HPDE6-E6E7 (cell line): ENCODE results near the gene JAKMIP2.
"Not testable (repeated sequence)": the region's sequence is repeated elsewhere in the genome, so short reads cannot be mapped to it uniquely, and the experiment has no call there.

Experiments
- DNase-seq: peaks from one replicate; pipeline ENCODE4 v3.0.0; 2011; ENCODE audit warnings: missing footprints; ENCODE audit errors: extremely low spot score

JAKMIP2 gene

GRCh38 chr5:147611483-147611882, 171.0 kb downstream of the JAKMIP2 start:
- no peak for DNase-seq

DNA sequence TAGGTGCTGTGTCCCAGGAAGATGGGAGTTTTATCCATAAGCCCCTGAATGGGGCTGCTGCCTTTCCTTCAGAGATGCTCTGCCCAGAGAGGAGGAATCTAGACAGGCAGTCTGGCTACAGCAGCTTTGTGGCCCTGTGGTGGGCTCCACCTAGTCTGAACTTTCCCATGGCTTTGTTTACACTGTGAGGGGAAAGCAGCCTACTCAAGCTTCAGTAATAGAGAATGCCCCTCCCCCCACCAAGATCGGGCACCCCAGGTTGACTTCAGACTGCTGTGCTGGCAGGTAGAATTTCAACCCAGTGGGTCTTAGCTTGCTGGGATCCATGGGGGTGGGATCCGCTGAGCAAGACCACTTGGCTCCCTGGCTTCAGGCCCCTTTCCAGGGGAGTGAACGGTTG, 171.7 kb downstream of the JAKMIP2 start:
- no peak for DNase-seq

DNA sequence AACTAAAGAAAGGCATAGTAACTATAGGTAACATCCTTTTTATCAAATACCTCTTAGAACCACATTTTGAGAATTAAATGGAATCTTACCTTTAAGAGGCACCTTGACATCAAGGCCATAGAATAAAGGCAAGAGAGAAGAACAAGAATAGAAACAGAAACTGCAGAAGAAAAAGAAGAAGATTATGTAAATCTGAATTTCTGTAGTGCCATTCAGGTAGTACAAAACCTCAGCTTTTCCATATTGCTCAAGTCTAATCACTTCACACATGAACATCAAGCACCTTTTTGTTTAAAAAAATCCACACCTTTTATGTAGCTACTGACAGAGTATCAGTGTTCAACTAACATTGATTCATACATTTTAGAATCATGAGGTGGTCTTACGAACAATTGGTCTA, 180.9 kb downstream of the JAKMIP2 start:
- DNase-seq, result no peak

- DNase-seq, result no peak
These were observed 191.4 kb downstream of the JAKMIP2 start for GRCh38 chr5:147591120-147591519.

DNA sequence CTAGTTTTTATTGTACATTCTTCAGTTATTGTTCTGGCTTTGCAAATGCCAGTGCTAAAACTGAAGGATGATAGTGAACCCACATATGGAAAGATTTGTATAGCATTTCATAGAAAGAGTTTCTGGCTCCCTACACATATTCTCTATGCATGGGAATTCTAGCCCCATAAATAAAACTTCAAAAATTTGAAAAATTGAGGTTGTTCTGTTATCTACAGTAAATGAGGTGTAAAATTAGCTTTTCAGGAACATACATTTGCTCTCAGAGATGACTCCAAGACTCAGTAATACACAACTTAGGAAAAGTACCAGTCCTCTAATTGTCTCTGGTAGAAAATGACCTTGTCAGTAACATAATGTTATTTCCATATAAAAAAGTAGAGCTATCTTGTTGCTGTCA, 192.4 kb downstream of the JAKMIP2 start:
- no peak for DNase-seq

GRCh38 chr5:147586832-147587231, 195.7 kb downstream of the JAKMIP2 start:
- DNase-seq, result no peak

DNA sequence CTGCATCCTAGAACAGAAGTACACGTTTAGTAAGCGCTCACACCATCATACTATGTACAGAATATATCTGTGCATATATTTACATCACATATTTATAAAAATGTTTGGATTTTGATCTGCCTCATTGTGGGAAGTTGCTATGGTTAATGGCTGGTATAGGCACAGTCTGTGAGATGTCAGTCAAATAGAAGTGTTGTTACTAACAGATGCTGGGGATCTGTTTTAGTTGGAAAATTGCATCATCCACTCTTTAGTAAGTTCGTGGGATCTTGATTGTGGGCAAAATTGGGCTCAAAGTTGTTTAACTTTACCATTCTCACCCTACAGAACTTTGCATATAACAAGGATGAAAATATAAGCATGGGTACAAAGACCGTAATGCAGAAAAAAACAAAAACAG, 196.3 kb downstream of the JAKMIP2 start:
- no peak for DNase-seq

DNA sequence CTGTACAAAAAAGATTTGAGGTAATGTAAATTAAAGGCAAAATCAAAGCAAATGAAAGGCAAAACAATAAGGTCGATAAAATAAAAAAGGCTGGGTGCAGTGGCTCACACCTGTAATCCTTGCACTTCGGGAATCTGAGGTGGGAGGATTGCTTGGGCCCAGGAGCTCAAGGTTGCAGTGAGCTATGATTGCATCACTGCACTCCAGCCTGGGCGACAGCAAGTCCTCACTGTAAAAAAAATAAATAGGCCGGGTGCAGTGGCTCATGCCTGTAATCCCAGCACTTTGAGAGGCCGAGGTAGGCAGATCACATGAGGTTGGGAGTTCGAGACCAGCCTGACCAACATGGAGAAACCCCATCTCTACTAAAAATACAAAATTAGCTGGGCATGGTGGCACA, 200.3 kb downstream of the JAKMIP2 start:
- DNase-seq, result not testable (repeated sequence)

DNA sequence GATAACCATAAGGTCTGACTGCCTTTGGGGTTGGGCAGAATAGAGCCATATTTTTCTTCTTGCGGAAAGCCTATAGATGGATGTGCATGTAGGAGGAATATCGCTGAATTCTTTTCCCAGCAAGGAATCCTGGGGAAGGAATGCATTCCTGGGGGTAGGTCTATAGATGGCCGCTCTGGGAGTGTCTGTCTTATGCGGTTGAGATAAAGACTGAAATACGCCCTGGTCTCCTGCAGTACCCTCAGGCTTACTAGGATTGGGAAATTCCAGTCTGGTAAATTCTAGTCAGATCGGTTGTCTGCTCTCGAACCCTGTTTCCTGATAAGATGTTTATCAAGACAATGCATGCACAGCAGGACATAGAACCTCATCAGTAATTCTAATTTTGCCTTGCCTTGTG, 202.1 kb downstream of the JAKMIP2 start:
- not testable (repeated sequence) for DNase-seq

- DNase-seq, result peak; percentile 26
These were observed 204.1 kb downstream of the JAKMIP2 start for GRCh38 chr5:147578228-147579024.

GRCh38 chr5:147576646-147577535, 205.6 kb downstream of the JAKMIP2 start:
- DNase-seq, result peak; percentile 13

GRCh38 chr5:147575598-147575997, 206.9 kb downstream of the JAKMIP2 start:
- no peak for DNase-seq

DNA sequence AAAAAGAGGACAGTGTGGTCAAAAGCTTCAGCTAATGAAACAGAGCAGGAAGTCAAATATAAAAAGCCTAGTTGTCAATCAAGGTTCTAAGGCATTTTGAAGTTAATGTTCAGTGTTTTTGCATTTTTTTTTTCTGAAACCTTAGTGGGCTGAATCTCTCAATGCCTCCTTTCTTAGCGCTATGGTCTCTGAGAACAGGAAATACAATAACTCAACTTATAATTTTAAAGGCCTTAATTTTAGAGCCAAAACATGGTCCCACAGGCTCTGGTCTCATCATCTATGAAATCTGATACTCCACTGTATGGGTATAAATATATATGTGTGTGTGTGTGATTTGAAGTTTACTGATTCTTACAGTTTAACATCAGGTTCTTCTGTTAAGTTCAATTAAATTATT, 209.3 kb downstream of the JAKMIP2 start:
- no peak for DNase-seq

- no peak for DNase-seq
These were observed 213.7 kb downstream of the JAKMIP2 start for GRCh38 chr5:147568710-147569406.

- DNase-seq, result no peak
These were observed 214.5 kb downstream of the JAKMIP2 start for GRCh38 chr5:147567917-147568598.

DNA sequence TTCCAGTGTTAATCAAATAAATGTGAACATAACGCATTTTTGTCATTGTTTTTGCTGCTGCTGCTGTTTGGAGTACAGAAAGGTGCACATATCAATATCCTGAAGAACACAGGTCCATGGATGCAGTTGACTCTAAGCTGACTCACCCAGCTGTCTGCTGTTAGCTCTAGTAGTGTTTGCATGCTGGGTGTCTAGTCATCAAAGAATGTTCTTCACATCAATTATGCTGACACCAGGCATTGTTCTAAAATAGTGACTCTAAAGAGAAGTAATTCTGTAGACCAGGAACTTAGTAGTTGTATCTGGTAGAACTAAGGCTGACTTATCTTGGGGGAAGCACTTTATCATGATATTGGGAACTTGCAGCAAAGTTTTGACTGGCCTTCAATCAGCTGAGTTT, 217.0 kb downstream of the JAKMIP2 start:
- DNase-seq, result peak; percentile 43

DNA sequence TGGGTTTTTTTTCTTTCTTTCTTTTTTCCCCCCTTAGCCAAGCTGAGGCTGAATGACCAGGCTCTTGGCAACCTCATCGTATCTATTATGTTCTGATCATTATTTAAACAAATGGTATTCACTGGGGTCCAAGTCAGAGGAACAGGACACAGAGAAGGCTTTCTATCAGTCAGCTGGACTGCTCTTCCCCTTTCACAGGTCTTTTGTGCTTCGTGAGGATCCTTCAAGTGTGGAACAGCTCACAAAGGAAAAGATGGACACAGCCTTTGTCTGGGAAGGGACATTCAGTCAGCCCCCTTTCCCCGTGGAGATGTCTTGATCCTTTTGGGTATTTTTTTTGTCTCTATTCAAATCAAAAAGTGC, 218.4 kb downstream of the JAKMIP2 start:
- DNase-seq, result no peak

- no peak for DNase-seq
These were observed 218.9 kb downstream of the JAKMIP2 start for GRCh38 chr5:147563466-147564123.

GRCh38 chr5:147561435-147561834, 221.1 kb downstream of the JAKMIP2 start:
- DNase-seq, result no peak

GRCh38 chr5:147560718-147561331, 221.7 kb downstream of the JAKMIP2 start:
- no peak for DNase-seq

- DNase-seq, result no peak
These were observed 222.8 kb downstream of the JAKMIP2 start for GRCh38 chr5:147559749-147560148.
